OCI-LY1 (cell line): ENCODE results near the gene KCNF1.

Experiments used
- H2AFZ ChIP-seq: fragments of 200-600 bp; sonication (generic), shearing (Covaris generic); 2 replicates; pipeline ENCODE4 v1.6.0; 2014; ENCODE audit warnings: antibody characterized with exemption, mild to moderate bottlenecking, low read length
- H3F3A ChIP-seq: fragments of 200-600 bp; sonication (generic), shearing (Covaris generic); 2 replicates; pipeline ENCODE4 v1.6.0; 2014; ENCODE audit warnings: mild to moderate bottlenecking, antibody characterized with exemption, low read length, moderate library complexity; ENCODE audit not compliant: insufficient read depth
- H3K27ac ChIP-seq: fragments of 200-600 bp; sonication (generic); 2 replicates; pipeline ENCODE4 v1.5.1; 2014; ENCODE audit warnings: low read length, mixed run types, mild to moderate bottlenecking, low read depth; ENCODE audit not compliant: poor library complexity, severe bottlenecking
- H3K27me3 ChIP-seq: fragments of 200-600 bp; sonication (generic); 2 replicates; pipeline ENCODE4 v1.6.0; 2014; ENCODE audit warnings: antibody characterized with exemption, mild to moderate bottlenecking, low read length, moderate library complexity; ENCODE audit not compliant: insufficient read depth
- H3K36me3 ChIP-seq: fragments of 200-600 bp; sonication (generic); 2 replicates; pipeline ENCODE4 v1.6.1; 2014; ENCODE audit warnings: mild to moderate bottlenecking, antibody characterized with exemption, low read length, moderate library complexity, mixed read lengths; ENCODE audit not compliant: insufficient read depth
- H3K4me1 ChIP-seq: fragments of 200-600 bp; sonication (generic); 2 replicates; pipeline ENCODE4 v1.5.1; 2014; ENCODE audit warnings: mild to moderate bottlenecking, low read length, moderate library complexity; ENCODE audit not compliant: insufficient read depth, severe bottlenecking
- H3K4me2 ChIP-seq: fragments of 200-600 bp; sonication (generic), shearing (Covaris generic); 2 replicates; pipeline ENCODE4 v1.6.1; 2014; ENCODE audit warnings: low read length
- H3K4me3 ChIP-seq: fragments of 200-600 bp; sonication (generic); 2 replicates; pipeline ENCODE4 v1.5.1; 2014; ENCODE audit warnings: low read length, low read depth, mild to moderate bottlenecking, mixed read lengths; ENCODE audit not compliant: poor library complexity, severe bottlenecking
- H3K79me2 ChIP-seq: fragments of 200-600 bp; shearing (Covaris generic); 2 replicates; pipeline ENCODE4 v1.6.1; 2016; ENCODE audit warnings: mixed run types, low read length, mixed read lengths; ENCODE audit not compliant: insufficient read depth
- H3K9ac ChIP-seq: fragments of 200-600 bp; sonication (generic), shearing (Covaris generic); 2 replicates; pipeline ENCODE4 v1.6.1; 2014; ENCODE audit warnings: mild to moderate bottlenecking, low read length, mixed read lengths
- H3K9me2 ChIP-seq: fragments of 200-600 bp; sonication (generic), shearing (Covaris generic); 2 replicates; pipeline ENCODE4 v1.6.1; 2014; ENCODE audit warnings: low read depth, mild to moderate bottlenecking, low read length, mixed read lengths
- H3K9me3 ChIP-seq: fragments of 200-600 bp; shearing (Covaris generic); 2 replicates; pipeline ENCODE4 v1.6.1; 2014; ENCODE audit warnings: low read length, mixed read lengths
- H4K20me1 ChIP-seq: fragments of 200-600 bp; sonication (generic), shearing (Covaris generic); 2 replicates; pipeline ENCODE4 v1.6.0; 2016; ENCODE audit warnings: mild to moderate bottlenecking, low read length; ENCODE audit not compliant: insufficient read depth
- CTCF ChIP-seq: fragments of 200-600 bp; sonication (generic), shearing (Covaris generic); IDR thresholded peaks from 2 replicates; pipeline ENCODE4 v1.5.1; 2017; ENCODE audit warnings: mild to moderate bottlenecking, antibody characterized with exemption, low read length, moderate library complexity, mixed read lengths
- EZH2 ChIP-seq: fragments of 200-600 bp; sonication (generic), shearing (Covaris generic); IDR thresholded peaks from 2 replicates; pipeline ENCODE4 v1.8.0; 2017; ENCODE audit warnings: borderline replicate concordance, mixed run types, mild to moderate bottlenecking, antibody characterized with exemption, low read length, moderate library complexity, mixed read lengths

The KCNF1 gene

GRCh38 chr2:10920764-10921388 lies 9.1 kb downstream of the KCNF1 start:
- Histone ChIP-seq H3K27ac (no peak overlapping the region), H3K9me3 (no peaks in the 10 kb centered on the region), H4K20me1 (no peaks in the 10 kb centered on the region), H3K79me2 (no peaks in the 10 kb centered on the region), H3K27me3 (no peaks in the 10 kb centered on the region), H3K4me2 (no peak overlapping the region), H3K36me3 (no peaks in the 10 kb centered on the region), H2AFZ (no peak overlapping the region), H3K4me1 (no peaks in the 10 kb centered on the region), H3K4me3 (no peak overlapping the region), H3K9me2 (no peaks in the 10 kb centered on the region), H3F3A (no peaks in the 10 kb centered on the region), H3K9ac (no peak overlapping the region)
- TF ChIP-seq CTCF (no peak), EZH2 (no peak)

- Histone ChIP-seq H3K9ac (no peak overlapping the region), H3F3A (no peaks in the 10 kb centered on the region), H3K4me3 (no peak overlapping the region), H2AFZ (no peak overlapping the region), H3K4me1 (no peaks in the 10 kb centered on the region), H4K20me1 (no peaks in the 10 kb centered on the region), H3K27me3 (no peaks in the 10 kb centered on the region), H3K27ac (no peak overlapping the region), H3K79me2 (no peaks in the 10 kb centered on the region), H3K36me3 (no peaks in the 10 kb centered on the region), H3K4me2 (no peak overlapping the region), H3K9me3 (no peaks in the 10 kb centered on the region), H3K9me2 (no peaks in the 10 kb centered on the region)
- TF ChIP-seq EZH2 (no peak), CTCF (no peak)
Observed at GRCh38 chr2:10921525-10921924, 9.8 kb downstream of the KCNF1 start.

GRCh38 chr2:10922307-10923007 lies 10.7 kb downstream of the KCNF1 start:
- Histone ChIP-seq H3K9ac (no peak overlapping the region), H3K27ac (no peak overlapping the region), H4K20me1 (no peaks in the 10 kb centered on the region), H3K4me2 (no peak overlapping the region), H3K79me2 (no peaks in the 10 kb centered on the region), H3K9me2 (no peaks in the 10 kb centered on the region), H3K9me3 (no peaks in the 10 kb centered on the region), H3K27me3 (no peaks in the 10 kb centered on the region), H3K4me1 (no peaks in the 10 kb centered on the region), H3F3A (no peaks in the 10 kb centered on the region), H3K4me3 (no peak overlapping the region), H3K36me3 (no peaks in the 10 kb centered on the region), H2AFZ (no peak overlapping the region)
- TF ChIP-seq EZH2 (no peak), CTCF (no peak)
